ENCODE data around the gene NFKBIL1.

The NFKBIL1 gene

DNA sequence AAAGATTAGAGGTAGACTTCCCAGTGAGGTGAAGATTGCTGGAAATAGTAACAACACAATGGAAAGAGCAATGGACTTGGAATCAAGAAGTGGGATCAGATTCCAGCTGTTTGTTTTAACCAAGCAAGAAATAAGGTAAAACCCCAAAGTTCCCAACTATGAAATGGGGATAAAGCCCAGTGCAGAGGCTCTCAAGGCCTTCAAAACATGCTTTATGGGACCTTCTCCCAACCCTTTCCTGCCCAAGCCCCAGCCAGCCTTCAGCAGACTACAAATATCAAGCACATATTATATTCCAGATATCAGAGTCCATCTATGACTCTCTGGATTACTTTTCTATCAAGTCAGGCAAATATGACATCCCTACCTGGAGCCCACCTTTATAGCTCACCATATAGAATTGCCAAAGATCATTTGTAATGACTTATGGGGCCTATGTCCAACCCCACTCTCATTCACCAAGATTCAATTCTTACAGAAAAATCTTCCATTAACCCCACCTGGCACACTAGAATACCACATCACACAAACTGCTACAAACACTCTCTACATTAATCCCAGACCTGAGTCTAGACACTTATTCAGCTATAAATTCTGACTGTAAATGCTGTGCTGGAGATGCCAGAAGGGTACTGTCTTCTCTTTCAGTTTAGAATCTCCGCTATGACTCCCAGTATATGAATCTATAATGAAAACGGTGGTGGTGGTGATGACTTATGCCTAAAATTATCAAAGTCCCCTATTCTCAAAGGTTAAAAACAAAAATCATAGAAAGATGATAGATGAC lies 11.7 kb upstream of the NFKBIL1 start:
- no peak for DNase-seq

DNA sequence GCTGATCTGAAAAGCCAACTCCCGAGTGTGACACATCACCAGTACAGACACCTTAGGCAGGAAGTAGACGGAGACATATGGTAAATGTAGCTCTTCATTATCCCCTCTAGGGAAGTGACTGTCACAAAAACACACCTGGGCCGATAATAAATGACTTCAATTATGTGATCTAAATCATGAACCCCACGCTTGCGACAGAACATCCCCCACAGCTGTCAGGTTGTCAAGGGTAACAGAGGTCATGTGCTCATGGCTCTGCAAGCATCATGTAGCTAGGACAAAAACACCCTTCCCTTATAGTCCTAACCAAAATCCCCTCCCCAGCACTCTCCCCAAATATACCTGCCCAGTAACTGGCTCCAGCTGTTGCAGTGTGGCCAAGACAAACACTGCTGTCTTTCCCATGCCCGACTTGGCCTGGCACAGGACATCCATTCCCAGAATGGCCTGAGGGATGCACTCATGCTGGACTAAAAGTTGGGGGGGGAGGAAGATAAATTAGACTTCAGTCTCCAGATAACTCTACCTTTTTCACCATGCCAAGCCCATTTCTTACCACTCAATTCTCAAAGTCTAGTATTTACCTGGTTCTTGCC lies 8.5 kb upstream of the NFKBIL1 start:
- DNase-seq = no peak

DNA sequence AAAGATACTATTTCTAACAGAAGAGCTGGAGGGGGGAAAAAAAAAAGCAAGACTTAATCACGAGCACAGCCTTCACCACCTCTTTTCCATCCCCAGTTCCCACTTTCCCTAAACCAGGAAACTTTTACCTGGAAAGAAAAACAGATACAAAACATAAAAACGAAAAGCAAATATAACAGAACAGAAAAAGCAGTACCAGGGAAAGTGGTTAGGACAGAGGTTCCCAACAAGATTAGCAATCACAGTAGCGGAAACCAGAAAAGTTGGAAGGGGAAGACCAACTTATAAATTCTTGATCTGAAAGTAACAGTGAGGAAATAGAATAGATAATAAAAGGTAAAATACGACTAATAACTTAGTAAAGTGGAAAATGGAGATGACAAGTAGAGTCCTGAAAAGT lies 6.8 kb upstream of the NFKBIL1 start:
- no peak for DNase-seq

GRCh38 chr6:31541059-31541657 lies 6.2 kb upstream of the NFKBIL1 start:
- DNase-seq = peak; percentile 75

DNA sequence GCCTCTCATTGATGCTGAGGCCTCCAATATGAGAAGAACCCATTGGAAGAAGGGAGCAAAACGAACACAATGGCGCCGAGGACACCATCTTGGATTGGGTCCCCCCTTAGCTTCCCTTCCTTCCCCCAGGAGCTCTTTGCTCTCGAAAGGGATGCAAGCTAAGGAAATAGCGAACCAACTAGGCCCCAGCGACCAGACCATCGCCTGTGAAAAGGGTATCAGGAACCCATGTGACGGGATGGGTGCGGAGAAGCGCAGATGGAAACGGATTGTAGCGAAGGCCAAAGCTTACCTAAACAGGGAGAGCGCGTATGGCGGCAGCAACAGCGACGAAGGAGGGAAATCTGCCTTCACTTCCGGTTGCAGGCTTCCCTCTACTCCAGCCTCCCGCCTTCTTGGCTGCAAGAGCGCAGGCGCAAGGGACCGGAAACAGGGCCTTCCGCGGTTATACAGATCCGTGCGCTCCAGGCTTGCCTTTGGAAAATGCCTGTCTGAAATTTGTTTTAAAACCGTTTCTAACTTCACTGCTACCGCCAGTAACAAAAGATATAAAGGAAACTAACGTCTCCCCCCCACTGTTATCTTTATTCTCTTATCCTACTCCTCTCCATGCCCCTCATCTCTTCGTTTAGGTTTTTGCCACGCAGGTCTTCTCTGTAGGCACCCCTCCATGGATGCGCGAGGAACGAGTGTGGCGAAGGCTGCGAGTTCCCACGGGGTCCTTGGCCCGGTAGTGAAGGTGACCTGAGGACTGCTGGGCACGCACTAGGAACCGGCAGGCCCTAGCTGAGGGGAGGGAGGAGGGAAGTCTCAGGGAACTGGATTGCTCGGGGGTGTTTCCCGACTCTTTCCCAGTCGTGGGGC lies 5.5 kb upstream of the NFKBIL1 start, which contains the start of gene DDX39B:
DDX39B (minus strand) TSS at position 346 of the 864 bp plus-strand sequence. CDS start 1,471 bp downstream, outside the sequence.
- peak; percentile 95 for DNase-seq

DNA sequence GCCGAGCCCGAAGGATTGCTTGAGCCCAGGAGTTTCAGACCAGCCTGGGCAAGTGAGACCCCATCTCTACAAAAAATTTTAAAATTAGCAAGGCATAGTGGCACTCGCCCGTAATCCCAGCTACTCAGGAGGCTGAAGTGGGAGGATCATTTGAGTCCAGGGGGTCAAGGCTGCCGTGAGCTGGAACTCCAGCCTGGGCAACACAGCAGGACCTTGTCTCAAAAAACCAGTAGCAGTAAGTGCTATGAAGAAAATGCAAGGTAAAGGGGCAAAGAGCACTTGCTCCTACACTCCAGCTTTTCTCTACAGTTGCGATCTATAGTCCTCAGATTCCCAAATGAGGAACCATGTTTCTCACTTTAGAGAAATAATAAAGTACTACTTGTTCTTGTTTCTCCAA lies 3.8 kb upstream of the NFKBIL1 start:
- no peak for DNase-seq

DNA sequence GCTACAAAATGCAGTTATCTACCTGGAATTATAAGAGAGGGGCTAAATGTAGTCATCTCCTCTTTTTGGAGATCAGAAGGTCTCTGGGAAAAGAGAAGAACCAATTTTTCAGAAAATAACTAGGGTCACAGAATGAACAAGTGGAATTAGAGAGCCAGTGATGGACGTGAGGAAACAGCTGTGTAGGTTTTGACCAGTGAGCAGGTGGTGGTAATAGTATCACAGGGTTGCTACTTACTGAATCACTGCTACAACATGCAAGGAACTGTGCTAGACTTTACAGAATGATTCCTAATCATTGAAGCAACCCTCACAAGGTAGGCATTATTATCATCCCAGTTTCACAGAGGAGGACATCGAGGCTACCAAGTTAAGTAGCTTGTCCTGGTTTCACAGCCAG lies 2.7 kb upstream of the NFKBIL1 start:
- no peak for DNase-seq

DNA sequence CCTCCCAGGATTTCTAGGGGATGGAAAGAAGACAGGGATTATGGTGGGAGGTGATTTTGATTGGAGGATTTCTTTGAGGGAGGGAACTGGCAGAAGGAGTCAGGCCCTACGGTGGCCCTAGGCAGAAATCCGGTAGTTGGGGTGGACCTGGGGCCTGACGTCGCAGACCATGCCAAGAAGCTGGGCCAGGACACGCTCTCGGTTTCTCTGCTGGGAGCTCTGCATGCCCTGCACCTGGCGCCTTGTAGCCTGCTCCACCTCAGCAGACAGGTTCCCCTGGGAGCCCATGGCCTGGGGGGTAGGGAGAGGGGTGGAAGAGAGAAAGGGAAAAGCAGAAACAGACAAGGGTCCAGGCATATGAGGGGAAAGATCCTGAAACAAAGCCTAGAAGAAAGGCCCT lies 2.1 kb upstream of the NFKBIL1 start:
- no peak for DNase-seq

DNA sequence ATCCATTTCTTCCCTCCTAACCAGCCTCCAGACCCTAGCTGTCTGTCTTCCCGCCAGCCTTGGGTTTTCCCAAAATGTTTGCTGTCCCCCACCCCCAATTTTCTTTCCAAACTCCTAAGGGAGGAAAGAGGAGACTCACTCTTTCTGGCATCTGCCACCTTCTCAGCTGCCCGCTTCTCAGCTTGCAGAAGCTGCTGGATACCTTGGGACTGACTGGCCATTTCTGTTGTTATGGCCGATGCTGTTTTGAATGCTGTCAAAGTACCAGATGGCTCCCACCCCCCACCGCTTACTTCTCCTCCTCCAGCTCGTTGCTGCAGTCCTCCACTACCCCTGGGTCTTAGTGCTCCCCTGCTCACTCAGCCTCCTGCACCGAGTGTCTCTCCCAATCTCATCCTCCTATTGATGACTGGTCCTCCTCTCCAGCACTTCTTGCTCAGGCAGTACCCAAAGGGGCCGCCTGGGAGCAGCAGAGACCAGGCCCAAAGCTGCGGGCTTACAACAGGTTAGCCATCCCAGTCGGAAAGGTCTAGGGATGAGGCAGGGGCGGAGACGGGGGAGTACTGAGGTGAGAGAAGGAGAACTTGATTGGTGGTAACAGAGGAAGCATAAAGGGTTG lies 960 bp upstream of the NFKBIL1 start, which contains the start of gene ATP6V1G2:
ATP6V1G2 (minus strand) TSS at position 270 of the 619 bp plus-strand sequence; CDS start at position 221, 49 bp downstream.
- peak; percentile 95 for DNase-seq

DNA sequence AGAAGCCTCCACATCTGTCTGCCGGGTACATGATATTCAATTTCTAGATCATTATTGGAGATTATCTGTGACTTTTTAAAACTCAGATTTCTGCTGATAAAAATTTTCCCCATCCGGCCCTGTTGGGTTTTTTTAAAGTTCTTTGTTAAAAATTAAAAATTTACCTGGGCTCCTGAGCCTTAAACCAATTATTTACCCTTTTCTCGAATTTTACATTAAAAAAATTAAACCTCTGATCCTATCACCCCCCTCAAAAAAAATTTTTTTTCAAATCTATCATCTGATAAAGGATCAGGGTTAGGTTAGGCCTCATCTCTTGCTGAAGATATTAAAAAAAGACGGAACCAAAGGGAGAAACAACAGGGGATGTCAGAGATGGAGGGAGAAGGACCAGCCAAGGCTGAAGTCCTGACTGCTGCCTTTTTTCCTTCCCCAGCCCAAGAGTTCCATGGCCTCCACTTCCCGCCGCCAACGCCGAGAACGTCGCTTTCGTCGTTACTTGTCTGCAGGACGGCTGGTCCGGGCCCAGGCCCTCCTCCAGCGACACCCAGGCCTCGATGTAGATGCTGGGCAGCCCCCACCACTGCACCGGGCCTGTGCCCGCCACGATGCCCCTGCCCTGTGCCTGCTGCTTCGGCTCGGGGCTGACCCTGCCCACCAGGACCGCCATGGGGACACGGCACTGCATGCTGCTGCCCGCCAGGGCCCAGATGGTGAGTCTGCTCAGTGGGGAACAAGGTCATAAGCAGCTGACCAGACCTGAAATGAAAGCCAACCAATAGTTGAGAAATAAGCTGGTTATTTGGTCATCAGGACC lies 527 bp downstream of the NFKBIL1 start:
- DNase-seq = no peak

DNA sequence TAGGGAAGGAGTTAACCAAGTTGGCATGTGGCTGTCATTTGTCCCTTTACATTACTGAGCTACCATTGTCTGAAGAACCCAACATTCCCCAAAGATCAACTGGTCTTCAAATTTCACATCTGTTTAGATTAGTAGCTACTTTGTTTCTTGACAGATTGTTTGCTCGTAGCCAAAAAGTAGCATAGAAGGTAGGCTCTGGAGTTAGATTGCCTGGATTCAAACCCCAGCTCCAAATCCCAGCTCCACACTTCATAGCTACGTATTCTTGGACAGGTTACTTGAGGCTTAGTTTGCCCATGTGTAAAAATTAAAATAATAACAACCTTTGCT lies 1.1 kb downstream of the NFKBIL1 start:
- no peak for DNase-seq

- peak; percentile 72 for DNase-seq
Observed at GRCh38 chr6:31551371-31551770, 4.0 kb downstream of the NFKBIL1 start.

DNA sequence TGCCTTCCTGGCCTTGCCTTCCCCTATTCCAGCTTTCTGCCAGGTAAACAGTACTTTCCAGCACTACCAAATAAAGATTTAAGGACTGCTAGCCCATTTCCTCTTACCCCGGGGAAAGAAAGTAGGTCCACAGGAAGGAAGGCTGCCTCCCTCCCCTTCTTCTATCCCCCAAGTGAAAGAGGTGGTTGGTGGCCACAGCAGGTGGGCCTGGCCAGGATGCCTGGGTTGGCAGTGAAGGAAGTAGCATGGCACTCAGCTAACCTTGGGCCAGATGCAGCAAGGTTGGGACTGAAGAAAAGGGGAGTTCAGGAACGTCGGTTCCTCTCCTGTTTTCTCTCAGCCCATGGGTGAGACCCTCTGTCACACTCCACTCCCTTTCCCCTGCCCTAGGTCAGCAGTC lies 8.9 kb downstream of the NFKBIL1 start:
- DNase-seq = no peak

DNA sequence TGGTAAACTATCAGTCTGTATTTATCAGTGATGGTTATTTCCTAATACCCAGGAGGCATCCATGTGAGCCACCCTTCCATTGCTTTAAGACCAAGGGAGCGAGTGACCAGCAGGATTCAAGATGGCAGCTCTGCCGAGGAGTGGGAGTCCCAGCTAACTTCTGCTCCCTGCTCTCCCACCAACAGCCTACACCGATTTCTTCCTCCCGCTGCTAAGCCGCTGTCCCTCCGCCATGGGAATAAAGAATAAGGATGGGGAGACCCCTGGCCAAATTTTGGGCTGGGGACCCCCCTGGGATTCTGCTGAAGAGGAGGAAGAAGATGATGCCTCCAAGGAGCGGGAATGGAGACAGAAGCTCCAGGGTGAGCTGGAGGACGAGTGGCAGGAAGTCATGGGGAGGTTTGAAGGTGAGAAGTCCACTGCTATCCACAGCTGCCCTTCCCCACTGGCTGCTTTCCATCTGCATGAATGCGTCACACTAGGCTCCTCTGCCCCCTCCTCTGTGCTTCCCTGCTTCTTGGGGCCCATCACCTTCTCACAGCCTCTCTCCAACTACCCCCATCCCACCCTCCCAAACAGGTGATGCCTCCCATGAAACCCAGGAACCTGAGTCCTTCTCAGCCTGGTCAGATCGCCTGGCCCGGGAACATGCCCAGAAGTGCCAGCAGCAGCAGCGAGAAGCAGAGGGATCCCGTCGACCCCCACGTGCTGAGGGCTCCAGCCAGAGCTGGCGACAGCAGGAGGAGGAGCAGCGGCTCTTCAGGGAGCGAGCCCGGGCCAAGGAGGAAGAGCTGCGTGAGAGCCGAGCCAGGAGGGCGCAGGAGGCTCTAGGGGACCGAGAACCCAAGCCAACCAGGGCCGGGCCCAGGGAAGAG lies 10.3 kb downstream of the NFKBIL1 start:
- no peak for DNase-seq

DNA sequence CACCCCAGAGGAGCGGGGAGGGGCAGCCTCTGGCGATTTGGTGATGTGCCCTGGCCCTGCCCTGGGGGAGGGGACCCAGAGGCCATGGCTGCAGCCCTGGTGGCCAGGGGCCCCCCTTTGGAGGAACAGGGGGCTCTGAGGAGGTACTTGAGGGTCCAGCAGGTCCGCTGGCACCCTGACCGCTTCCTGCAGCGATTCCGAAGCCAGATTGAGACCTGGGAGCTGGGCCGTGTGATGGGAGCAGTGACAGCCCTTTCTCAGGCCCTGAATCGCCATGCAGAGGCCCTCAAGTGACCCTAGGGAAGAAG lies 10.9 kb downstream of the NFKBIL1 start:
- no peak for DNase-seq

GRCh38 chr6:31558631-31559500 lies 11.5 kb downstream of the NFKBIL1 start:
- DNase-seq = peak; percentile 79

DNA sequence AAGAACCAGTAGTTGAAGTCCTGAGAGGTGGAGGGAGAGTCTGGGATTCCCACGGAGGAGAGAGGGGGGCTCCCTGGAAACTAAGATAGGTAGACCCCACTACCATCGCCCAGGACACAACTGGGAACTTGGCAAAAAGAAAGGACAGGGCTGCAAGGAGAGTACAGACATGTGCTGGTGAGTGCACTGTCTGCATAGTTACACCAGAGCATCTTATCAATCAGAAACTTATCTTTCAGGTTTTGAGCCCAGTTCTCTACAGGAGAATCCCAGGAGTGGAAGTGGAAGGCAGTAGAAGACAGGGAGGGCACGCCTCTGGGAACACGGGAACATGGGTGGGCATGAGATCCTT lies 12.2 kb downstream of the NFKBIL1 start:
- no peak for DNase-seq

DNA sequence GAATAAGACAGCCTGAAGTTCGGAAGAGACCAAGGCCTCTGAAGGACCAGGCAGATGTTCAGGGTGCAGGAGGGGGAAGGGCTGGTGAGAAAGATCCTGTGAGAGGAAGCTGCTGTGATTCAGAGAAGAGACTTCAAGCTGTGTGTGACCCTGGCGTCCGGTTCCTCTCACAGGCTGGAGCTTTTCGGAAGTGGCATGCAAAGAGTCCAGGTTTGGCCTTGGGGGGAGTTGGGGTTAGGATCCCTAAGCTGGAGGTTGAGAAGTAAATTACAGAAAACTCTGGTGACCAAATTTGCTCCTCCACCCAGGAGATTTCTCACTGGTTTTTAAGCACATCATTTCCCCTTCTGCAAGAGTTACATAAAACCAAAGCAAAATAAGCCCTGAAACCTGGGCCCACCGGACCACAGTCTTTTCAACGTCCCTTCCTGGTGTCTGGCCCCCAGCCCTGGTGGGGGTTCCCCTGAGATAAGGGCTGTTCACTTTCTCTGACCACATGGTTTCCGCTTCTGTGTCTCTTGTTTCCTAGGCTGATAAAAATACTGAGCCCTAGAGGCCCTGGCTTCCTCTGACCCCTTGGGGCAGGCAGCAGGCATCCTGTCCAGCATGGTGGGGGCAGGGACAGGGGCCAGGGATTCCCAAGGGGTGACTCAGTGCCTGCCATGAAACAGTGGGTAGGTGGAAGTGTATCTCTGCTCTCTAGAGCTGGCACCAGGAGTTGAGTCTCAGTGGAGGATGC lies 12.7 kb downstream of the NFKBIL1 start:
- peak; percentile 71 for DNase-seq

DNA sequence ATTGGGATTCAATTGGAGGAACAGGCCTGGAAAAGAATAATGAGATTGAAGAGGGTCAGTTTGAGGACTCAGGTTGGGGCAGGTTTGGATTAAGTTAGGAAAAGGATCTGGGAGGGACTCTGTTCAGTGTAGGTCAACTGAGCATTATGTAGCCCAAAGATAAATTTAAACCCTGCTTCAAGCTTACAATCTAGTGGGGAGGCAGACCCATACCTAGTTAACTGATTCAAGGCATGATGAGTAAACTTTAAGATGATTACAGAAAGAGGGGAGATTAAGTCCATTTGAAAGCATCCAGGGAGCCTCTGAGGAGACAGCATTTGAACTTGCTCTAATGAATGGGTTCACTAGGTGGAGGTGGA lies 13.3 kb downstream of the NFKBIL1 start:
- DNase-seq = no peak
